GM20431 (cell line): ENCODE data around the gene IMMT.
"Not testable (repeated sequence)": the region's sequence is repeated elsewhere in the genome, so short reads cannot be mapped to it uniquely, and the experiment has no call there.

Experiments used
- in situ Hi-C: fragments of 300-500 bp; cut with MseI, MboI; formaldehyde crosslinking; loops from one replicate; pipeline ENCODE4 v1.15.0; 2020; ENCODE audit warnings: low sequenced_read_pairs; ENCODE audit not compliant: unreplicated experiment

The IMMT gene

GRCh38 chr2:86195055-86195807 is at the start of gene IMMT:
Gene IMMT, minus strand, starts transcription at chr2:86195462. Its CDS starts 80 bp downstream, at chr2:86195382.
- in situ Hi-C loops, result no loop called here

- in situ Hi-C loops, result not testable (repeated sequence)
These were observed 49.5 kb upstream of the IMMT start for GRCh38 chr2:86244781-86245180.

GRCh38 chr2:86243950-86244733 is 48.9 kb upstream of the IMMT start:
- in situ Hi-C loops, result no loop called here

- in situ Hi-C loops, result no loop called here
These were observed 48.0 kb upstream of the IMMT start for GRCh38 chr2:86243272-86243671.

GRCh38 chr2:86241611-86242010 is 46.3 kb upstream of the IMMT start:
- in situ Hi-C loops, result no loop called here

GRCh38 chr2:86240251-86240650 is 45.0 kb upstream of the IMMT start:
- in situ Hi-C loops, result no loop called here

- in situ Hi-C loops, result no loop called here
These were observed 44.5 kb upstream of the IMMT start for GRCh38 chr2:86239745-86240144.

GRCh38 chr2:86239326-86239725 is 44.1 kb upstream of the IMMT start:
- in situ Hi-C loops, result no loop called here

GRCh38 chr2:86238354-86238753 is 43.1 kb upstream of the IMMT start:
- in situ Hi-C loops, result no loop called here

GRCh38 chr2:86237172-86237571 is 41.9 kb upstream of the IMMT start:
- in situ Hi-C loops, result no loop called here

GRCh38 chr2:86235196-86235980 is 40.1 kb upstream of the IMMT start:
- in situ Hi-C loops, result no loop called here

- in situ Hi-C loops, result no loop called here
These were observed 39.4 kb upstream of the IMMT start for GRCh38 chr2:86234563-86235131.

GRCh38 chr2:86233436-86233835 is 38.2 kb upstream of the IMMT start:
- in situ Hi-C loops, result no loop called here

GRCh38 chr2:86232910-86233309 is 37.6 kb upstream of the IMMT start:
- in situ Hi-C loops, result no loop called here

GRCh38 chr2:86232373-86232784 is 37.1 kb upstream of the IMMT start:
- in situ Hi-C loops, result no loop called here

GRCh38 chr2:86231680-86232372 is 36.6 kb upstream of the IMMT start:
- in situ Hi-C loops, result no loop called here

- in situ Hi-C loops, result no loop called here
These were observed 35.7 kb upstream of the IMMT start for GRCh38 chr2:86230961-86231360.

- in situ Hi-C loops, result no loop called here
These were observed 34.0 kb upstream of the IMMT start for GRCh38 chr2:86229221-86229620.

GRCh38 chr2:86228574-86228973 is 33.3 kb upstream of the IMMT start:
- in situ Hi-C loops, result not testable (repeated sequence)

GRCh38 chr2:86227685-86228084 is 32.4 kb upstream of the IMMT start:
- in situ Hi-C loops, result no loop called here
